Measurements from ENCODE around the gene MYBPH. TPM values are rescaled to one million over a fixed set of nuclear protein-coding genes. Genes with fewer than 3 reads are reported as not detected.

Gene MYBPH
- total and polyA plus RNA-seq, 2 donors (not counting 3 experiments of a cell fraction or from before 2014, with no cell fraction given): not detected

- no TSS peak for BruUV-seq (replicated peaks)
- no peaks in the 10 kb centered on the region for H3K9me1 ChIP-seq (replicated peaks; ENCODE audit: control insufficient read depth, extremely low read depth, insufficient read depth, low read length)
- H3K9ac ChIP-seq (replicated peaks; ENCODE audit: extremely low read depth, insufficient read depth, low read length): no peak overlapping the region
- H3K27me3 ChIP-seq (ENCODE audit: control insufficient read depth in 2 of 2, insufficient read depth in 2 of 2, low read length in 2 of 2): peaks cover 15 to 17% of the 10 kb centered on the region in 2 experiments
- DNase-seq (ENCODE audit: low read depth, low spot score): no peak
- H4K20me1 ChIP-seq (replicated peaks; ENCODE audit: control insufficient read depth, extremely low read depth, insufficient read depth, low read length): no peaks in the 10 kb centered on the region
- TF ChIP-seq EZH2 (IDR thresholded peaks at IDR 0.05; ENCODE audit: borderline replicate concordance, low read depth, low read length, severe bottlenecking): no peak
- no peak for TF ChIP-seq JUN (IDR thresholded peaks at IDR 0.05; ENCODE audit: borderline replicate concordance, insufficient read depth, insufficient read length, low read depth)
- no peak for TF ChIP-seq CTCF (IDR thresholded peaks at IDR 0.05; ENCODE audit: extremely low read depth in 1 of 2, insufficient read depth in 1 of 2, low read depth in 1 of 2, low read length in 2 of 2)
- TF ChIP-seq MYC (IDR thresholded peaks at IDR 0.05; ENCODE audit: low read depth, low read length): no peak
- TF ChIP-seq GATA2 (IDR thresholded peaks at IDR 0.05; ENCODE audit: insufficient read depth, insufficient read length, low read depth, low read length): no peak
- no peak for TF ChIP-seq POLR2A (IDR thresholded peaks at IDR 0.05; ENCODE audit: low read depth, low read length)
- TF ChIP-seq MAX (IDR thresholded peaks at IDR 0.05; ENCODE audit: insufficient read depth, insufficient read length): no peak
- TF ChIP-seq POLR2AphosphoS5 (IDR thresholded peaks at IDR 0.05; ENCODE audit: insufficient read depth, low read depth, low read length): no peak
- no peak for TF ChIP-seq FOS (IDR thresholded peaks at IDR 0.05; ENCODE audit: borderline replicate concordance, insufficient read depth, low read length)
- H3K9me3 ChIP-seq (replicated peaks; ENCODE audit: control insufficient read depth, insufficient read depth, low read length): no peaks in the 10 kb centered on the region
- H3K27ac ChIP-seq (ENCODE audit: insufficient read depth, low read depth, low read length): no peak overlapping the region
- ChIA-PET CTCF (interaction anchor here (1.5 to 1.9 kb wide), 3 partner anchors 18 to 77 kb away, joined by 3 to 4 read pairs (median 4); no protein-coding TSS in a partner anchor), POLR2A (no interaction called here)
- H3K36me3 ChIP-seq (ENCODE audit: control insufficient read depth in 2 of 2, extremely low read depth in 1 of 2, insufficient read depth in 2 of 2, low read length in 2 of 2): no peaks in the 10 kb centered on the region
- no peak overlapping the region for H3K4me2 ChIP-seq (ENCODE audit: insufficient read depth, low read length)
- H3K4me1 ChIP-seq (ENCODE audit: control insufficient read depth, extremely low read depth, insufficient read depth, low read length): no peaks in the 10 kb centered on the region
- H2AFZ ChIP-seq (ENCODE audit: low read depth, low read length): no peak overlapping the region
- dilution Hi-C loops (cut with MboI; ENCODE audit: extremely low pct_ligation_motif_present, low sequenced_read_pairs): no loop called here
- FAIRE-seq: no peak
- no peak overlapping the region for H3K4me3 ChIP-seq (replicated peaks in 1 of 3; ENCODE audit: insufficient read depth in 1 of 3, low read depth in 1 of 3, low read length in 3 of 3)
- H3K79me2 ChIP-seq (ENCODE audit: control insufficient read depth, insufficient read depth, low read length): no peaks in the 10 kb centered on the region
- intact Hi-C loops (cut with micrococcal nuclease): no loop called here
These were observed 14.3 kb upstream of the MYBPH start for GRCh38 chr1:203189951-203190352.

All from endothelial cell of umbilical vein (primary cell).